HG03469 (cell line): ENCODE results near the gene LLGL1.

ENCODE experiments used
- ATAC-seq: cut with Tn5 transposase; IDR thresholded peaks from one replicate; pipeline ENCODE4 v1.9.1; 2021; ENCODE audit warnings: mild to moderate bottlenecking, moderate library complexity, moderate number of reproducible peaks; ENCODE audit not compliant: unreplicated experiment

Gene LLGL1

DNA sequence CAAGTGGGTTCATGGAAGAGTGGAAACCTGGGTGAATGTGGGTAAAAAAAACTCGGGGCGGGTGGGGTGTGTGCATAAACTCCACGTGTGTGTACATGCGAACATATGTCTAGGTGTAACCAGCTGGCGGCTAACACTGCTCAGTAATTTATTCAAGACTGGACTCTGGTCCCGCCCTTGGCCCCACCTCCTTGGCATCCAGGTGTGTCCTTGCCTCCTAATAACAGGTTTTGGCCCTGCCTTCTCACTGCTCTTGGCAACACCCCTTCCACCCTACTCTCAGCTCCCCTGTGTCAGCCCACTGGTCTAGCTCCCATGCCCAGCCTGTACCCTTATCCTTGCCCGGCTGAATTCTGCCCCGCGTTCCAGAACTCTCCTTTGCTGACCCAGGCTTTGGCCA, 24.8 kb downstream of the LLGL1 start:
- ATAC-seq: no peak

DNA sequence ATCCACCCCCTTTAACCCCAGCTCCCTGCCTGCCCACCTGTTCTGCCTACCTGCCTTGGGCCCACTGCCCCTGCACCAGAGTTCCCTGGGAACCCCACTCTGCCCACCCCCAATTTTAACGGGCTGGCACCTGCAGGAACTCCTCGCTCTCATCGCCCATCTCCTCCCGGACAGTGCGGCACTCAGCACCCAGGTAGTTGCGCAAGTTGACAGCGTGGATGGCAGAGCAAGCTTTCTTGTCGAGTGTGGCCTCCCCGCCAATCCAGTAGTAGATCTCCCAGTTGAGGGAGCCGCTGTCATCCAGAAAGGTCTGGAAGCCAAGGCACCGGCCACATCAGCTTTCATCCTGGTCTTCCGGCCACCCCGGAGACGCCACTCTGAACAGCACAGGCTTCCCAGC, 25.3 kb downstream of the LLGL1 start:
- no peak for ATAC-seq

DNA sequence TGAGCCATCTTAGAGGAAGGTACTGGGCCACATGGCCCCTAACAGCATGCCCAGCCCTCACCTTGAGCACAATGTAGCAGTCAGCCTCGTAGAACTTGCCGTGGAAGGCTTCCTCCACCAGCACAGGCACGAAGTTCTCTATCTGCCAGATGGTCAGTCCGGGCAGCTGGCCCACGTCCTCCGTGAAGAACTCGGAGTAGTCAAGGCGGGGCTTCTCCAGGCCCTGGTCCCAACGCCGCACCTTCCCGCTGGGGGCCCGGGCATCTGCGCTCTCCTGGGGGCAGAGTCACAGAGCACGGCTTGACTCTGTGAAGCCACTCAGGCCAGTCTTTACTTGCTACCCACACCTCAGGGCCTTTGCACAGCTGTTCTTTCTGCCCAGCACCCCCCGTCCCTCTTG, 25.8 kb downstream of the LLGL1 start:
- ATAC-seq: no peak

DNA sequence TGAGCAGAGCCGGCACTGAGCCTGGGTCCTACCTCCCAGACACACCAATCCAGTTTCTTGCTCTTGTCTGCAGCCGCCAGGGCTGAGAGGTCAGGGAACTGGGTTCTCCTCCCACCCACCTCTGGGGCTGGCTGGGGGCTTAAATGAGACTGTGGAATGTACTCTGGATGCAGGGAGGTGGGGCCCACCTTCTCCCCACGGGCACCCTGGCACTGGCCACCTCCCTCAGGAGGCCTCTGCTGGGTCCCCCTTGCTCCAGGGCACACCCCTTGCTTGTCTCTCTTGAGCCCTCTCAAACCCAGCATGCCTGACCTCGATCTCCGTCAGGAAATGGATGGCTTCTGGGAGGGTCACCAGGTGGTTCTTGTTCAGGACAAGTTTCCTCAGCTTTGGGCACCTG, 26.7 kb downstream of the LLGL1 start:
- no peak for ATAC-seq

DNA sequence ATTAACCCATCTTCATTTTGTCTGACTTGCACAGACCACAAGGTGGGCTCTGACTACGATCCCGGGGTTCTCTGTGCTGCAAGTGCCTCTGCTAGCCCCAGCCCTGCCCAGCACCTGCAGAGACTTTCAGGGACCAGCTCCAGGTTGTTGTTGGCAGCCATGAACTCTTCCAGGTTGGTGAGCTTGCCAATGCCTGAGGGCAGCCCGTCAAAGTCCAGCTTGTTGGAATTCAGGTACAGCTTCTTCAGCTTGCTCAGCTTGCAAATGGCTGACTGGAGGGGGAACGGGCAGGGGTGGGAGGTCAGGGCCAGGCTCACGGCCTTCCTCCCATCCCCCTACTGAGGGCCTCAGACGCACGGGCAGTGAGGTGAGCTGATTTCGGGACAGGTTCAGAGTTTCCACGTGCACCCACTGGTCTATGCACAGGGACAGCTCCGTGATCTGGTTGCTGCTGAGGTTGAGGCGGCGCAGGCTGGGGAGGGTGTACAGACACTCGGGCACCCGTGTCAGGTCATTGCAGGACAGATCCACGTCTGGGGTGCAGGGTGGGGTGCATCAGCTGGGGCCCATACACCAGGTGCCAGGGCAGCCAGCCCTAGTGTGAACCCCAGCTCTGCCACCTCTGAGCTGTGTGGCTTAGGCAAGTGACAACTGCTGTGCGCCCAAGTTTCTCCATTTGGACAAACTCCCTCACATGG, 27.9 kb downstream of the LLGL1 start:
- ATAC-seq: no peak

DNA sequence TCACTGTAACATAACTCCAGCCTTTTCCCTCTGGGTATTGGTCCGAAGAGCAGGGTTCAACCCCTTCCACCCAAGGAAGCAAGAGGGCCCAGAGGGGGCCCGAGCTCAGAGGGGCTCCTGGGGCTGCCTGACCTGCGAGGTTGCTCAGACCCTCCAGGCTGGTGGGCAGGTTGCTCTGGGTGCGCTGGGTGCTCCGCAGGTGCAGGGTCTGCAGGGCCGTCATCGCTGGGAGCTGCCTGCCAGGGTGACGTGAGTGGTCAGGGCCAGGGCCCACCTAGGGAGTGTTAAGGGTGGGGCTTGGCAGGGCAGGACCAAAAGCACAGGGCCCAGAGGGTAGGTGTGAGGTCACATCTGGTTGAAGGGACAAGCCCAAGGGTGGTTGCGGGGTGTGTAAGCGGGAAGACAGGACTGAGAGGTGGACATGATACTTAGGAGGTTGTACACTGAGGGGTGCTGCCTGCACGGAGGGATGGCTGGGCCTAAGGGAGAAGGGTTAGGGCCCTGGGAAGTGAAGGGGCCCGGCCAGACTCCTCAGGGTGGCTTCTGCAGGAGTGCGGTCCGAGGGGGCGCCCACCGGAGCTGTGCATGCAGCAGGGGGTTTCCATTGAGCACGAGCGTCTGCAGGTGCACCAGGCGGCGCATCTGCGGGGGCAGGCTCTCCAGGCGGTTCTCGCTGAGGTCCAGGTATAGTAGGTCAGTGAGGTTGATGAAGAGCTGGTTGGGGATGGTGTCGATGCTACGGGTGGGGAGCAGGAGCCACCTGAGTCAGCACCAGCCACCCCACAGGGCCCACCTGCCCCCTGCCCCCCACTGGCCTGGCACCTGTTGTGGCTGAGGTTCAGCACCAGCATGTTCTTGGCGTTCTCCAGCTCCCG, 28.7 kb downstream of the LLGL1 start:
- no peak for ATAC-seq

DNA sequence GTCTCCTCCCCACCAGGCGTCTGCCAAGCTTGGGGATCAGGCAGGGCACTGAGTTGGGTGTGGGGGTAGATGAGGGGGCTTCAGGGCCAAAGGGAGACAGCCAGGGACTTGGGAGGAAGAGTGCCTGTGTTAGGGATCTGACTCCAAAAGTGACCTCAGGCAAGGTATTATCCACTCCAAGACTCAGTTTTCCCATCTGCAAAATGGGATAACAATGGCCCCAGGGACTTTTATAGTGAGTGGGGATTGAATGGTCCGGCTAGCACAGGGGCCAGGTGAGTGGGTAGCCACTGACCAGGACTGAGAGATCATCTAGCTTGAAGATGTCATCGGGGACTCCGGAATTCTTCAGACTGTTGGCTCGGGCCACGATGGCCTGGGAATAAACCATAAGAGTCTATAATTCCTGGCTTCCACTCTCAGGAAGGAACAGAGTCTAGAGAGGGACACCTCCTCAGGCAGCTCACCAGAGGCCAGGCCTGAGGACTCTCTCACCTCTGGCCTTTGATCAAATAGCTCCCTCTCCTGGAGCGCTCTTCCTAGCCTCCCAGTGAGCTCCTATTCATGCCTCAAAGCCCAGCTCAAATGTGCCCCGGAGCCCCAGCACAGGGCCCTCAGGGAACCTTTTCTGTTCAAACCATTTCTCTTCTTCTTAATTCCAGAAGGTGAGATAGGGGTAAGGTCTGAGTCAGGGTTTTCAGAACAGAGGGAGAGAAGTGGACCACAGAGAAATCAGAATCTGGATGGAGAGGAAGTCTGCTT, 29.6 kb downstream of the LLGL1 start:
- no peak for ATAC-seq

DNA sequence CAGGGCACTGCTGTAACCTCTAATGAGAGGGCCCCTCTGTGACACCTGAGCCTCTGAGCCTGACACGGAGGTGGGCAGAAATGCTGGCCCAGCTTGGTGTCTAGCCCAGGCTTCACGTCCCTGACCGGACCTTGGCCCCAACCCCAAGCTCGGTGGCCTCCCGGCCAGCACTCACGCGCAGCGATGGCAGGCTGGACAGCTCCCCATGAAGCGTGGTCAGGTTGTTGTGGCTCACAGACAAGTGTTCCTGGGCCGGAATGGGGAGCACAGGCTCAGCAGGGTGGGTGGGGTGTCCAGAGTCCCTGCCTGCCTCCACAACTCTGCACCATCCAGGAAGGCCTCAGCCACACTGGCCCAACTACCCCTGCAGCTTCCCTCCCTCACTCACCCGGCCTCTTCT, 30.9 kb downstream of the LLGL1 start:
- ATAC-seq: no peak

DNA sequence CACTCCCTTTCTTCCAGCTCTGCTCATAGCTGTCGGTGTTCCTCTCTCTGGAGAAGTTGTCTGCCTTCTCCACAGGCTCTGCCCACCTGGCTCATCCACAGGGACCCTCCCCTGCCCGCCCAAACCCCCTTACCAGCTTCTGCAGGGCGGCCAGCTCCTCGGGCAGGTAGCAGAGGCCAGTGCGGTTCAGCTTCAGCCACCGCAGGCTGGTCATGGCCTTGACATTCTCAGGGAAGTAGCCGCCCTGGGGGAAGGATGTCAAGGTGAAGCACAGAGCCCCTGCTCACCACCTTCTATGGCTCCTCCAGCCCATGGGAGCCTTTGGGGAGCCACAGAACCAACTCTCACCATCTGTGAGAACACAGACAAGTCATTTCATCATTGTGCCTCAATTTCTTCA, 31.3 kb downstream of the LLGL1 start:
- ATAC-seq: no peak

DNA sequence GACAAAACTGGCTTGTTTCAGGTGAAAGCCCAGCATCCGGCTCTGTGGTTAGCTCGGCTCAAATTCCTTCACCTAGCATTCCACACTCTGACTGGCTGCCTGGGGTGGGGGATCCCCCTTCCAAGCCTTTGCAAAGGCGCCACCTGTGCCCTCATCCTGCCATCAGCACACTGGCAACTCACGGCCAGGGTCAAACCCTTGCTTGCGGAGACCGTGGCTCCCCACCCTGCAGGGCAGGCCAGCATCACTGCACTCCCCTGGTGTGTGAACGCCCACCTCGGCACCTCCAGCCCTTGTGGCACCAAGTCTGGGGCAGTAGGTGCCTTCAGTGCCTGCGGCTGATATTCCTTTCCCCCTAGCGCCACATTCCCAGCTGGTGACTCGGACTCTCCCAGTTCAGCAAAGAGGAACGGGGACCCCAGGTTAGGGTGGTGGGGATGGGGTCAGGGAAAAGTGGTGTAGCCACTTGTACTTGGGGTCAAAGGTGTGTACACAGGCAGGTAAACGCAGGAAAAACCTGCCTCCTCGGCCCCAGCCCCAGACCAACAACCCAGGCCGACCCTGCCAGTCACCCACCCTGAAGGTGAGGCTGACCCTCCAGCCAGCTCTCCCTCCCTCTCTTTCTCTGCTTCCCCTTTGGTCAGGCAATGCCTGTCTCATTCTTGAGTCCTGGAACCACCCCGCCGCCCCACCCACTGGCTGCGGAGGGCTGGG, 32.0 kb downstream of the LLGL1 start:
- no peak for ATAC-seq

DNA sequence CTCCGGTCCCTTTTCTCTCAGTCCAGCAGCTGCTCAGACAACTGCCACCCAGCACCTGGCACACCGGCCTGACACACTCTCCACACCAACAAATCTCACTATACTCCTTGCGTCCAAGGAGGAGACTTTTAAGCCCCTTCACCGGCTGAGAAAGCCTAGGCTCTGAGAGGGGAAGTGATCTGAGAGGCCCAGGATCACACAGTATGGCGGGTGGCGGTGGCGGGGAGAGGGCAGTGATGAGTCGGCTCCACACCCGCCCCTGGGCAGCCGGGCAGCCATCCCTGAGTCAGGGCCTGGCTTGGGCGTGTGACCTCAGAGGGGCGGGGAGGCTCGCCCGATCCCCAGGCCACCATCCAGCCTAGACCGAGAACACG, 32.5 kb downstream of the LLGL1 start:
- ATAC-seq: no peak

DNA sequence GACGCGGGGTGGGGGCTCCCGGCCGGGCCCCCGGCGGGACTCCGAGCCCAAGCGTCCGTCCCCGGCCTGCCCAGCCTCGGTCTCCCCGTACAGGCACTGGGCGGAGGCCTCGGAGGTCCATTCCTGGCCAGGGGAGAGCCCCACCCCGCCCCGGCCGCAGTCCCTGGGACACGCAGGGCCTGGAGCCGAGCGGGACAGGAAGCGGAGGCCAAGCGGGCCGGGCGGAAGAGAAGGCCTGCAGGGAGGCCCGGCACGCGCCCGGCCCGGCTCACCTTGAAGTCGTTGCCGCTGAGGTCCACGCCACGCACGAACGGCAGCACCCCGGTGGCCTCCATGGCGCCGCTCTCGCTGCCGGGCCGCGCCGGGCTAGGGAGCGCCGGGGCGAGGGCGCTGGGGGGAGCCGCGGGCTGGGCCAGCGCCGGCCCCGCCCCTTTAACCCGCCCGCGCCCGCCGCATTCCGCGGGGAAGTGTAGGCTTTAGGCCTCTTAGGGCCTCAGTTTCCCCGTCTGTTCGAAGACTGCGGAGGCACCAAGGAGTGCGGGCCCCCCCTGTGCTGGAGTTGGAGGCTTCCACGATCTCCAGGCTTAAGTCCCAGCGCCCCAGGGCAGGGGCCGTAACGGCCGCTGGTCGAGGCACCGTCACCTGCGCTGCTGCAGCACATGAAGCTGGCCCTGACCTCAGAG, 33.1 kb downstream of the LLGL1 start, which contains the start of gene FLII:
FLII (minus strand) TSS at position 383 of the 683 bp plus-strand sequence; CDS start at position 335, 48 bp downstream.
- no peak for ATAC-seq

DNA sequence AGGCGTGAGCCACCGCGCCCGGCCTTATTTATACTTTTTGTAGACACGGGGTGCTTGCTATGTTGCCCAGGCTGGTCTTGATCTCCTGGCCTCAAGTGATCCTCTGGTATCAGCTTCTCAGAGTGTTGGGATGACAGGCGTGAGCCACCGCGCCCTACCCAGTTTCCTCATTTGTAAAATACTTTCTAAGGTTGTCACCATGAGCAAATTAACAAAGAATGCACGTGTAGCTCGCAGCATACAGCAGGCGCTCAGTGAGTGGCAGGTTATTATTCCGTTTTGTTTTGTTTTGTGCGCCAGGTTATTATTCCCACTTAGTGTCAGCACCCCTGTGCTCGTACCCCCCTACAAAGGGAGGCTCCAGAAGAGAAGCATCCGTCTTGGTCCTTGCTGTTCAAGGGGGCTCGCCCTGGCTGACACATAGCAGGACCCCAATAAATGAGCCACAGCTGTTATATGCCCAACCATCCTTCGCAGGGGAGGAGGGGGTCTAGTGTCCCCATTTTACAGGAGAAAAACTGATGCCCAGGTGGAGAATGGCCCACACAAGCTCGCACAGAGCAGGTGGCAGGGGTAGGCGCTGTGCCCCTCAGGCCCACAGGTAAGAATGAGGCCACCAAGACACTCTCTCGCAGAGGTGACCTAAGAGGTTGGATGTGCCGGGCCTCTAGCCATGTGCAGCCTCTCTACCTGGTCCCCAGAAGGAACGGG, 34.3 kb downstream of the LLGL1 start:
- no peak for ATAC-seq

DNA sequence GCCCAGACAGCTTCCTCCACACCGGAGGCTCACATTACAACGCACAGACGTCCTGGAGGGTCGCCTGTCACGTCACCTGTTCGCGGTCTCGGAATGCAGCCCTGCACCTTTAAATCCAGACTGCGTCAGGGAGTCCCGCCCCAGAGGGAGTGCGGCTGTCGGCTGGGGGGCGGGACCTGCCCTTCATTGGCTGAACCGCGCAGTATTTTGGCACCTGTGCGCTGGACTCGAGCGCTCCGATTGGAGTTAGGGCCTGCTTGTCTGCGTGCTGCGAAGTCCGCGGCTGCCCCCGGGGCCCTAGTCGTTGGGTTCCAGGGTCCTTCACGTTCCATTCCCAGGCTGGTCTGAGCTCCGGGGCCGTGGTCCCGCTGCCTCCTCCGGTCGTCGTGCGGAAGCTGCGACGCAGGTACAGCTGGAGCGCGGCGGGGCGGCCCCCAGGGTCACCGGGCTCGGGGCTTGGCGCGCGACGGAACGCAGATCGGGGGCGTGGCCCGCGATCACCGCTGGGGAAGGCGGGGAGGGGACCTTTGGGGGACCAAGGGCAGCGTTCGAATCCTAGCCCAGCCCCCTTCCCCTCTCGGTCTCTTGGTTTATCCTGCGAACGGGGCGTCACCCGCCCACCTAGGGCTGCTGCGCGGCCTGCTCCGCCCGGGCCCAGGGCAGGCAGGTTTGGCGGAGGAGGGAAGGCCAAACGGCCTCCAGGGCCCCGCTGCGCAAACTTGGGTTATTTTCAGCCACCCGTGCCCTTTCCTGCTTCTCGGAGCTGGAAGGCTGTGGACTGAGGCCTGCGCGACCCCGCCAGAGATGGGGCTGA, 35.1 kb downstream of the LLGL1 start, which contains the start of gene MIEF2:
MIEF2 (plus strand) TSS at position 331 of the 814 bp plus-strand sequence. CDS start 2,059 bp downstream, outside the sequence.
- ATAC-seq: peak; percentile 55

DNA sequence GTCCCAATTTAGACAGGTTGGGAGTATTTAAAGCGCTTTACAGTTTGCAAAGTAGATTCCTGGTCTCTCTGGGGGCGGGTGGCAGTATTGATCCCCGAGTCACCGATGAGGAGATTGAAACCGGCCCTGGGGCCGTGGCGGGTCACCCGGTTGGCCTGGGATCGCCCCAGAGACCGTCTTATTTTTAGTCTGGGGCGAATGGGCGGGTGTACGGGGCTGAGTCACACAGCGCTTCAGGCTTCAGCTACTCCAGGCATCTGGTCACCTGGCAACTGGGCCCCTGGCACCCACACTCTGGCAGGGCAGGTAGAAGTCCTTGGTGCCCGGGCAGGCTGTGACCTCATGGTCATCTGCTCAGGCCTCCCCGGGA, 35.7 kb downstream of the LLGL1 start:
- no peak for ATAC-seq

DNA sequence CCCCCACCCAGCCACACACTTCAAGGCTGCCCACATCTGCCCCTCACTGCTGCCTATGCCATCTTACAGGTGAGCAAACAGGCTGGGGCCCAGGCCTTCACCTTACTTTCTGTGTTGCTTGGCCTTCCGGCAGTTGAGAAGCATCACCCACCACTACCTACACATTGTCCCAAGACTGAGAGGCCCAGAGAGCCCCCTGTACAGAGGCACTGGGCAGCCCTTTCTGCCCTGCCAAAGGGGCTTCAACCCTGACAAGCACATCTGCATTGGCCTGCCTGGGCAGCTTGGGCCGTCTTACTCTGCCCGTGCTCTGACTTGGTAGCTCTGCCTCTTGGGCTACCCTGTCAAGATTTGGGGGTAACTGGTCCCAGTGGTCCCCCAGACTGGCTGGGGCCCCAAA, 36.2 kb downstream of the LLGL1 start:
- no peak for ATAC-seq

DNA sequence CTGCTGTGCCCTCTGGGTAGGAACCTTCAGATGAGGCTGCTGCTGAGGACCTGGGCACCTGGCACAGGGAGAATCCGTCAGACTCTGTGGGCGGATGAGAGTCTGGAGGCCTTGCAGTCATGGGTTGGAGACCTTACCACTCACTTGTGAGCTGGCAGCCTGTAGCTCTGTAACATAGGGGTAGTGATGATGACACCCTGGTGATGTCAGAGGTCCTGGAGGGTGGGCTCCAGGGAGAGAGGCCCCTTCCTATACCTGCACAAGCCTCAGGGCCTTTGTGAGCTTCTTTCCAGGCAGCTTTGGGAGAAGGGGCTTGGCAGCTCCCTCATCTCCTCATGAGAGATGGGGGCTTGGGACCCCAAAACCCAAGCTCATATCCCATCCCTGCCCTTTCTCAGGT, 36.7 kb downstream of the LLGL1 start:
- ATAC-seq: no peak

DNA sequence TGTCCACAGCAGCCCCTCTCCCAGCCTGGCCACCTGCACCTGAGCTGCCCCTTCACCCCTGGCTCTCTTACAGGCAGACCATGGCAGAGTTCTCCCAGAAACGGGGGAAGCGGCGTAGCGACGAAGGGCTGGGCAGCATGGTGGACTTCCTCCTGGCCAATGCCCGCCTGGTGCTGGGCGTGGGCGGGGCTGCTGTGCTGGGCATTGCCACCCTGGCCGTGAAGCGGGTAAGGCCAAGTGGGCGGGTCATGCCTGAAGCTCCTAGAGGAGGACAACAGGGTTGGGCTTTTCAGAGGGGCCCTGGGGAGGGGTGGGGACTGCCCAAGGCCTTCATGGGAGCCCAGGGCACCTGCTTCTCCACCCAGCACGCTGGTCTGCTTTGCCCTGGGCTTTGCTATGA, 37.2 kb downstream of the LLGL1 start:
- no peak for ATAC-seq
